CD4-positive, alpha-beta T cell treated with Interleukin-15 for 1 hour (primary cell): ENCODE results near the gene PTX3.

Experiments used
- DNase-seq: peaks from one replicate; pipeline ENCODE4 v3.0.0-alpha.2; 2020

PTX3 gene

GRCh38 chr3:157479464-157480243, 43.0 kb downstream of the PTX3 start:
- DNase-seq: no peak

DNA sequence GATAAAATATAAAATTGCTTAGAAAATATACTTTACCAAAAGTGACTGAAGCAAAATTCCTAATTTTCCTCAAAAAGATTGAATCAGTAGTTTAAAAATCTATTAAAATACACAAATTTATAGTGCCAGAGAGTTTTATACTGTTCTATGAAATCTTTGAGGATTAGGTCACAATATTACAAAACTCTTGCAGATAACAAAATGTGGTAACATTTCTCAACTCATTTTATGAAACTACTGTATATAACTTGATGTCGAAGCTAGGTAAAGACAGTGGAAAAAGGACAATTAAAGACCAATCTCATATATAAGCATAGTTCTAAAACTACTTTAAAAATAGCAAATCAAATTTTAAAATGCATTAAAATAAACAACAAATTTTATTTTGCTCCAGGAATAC, 50.7 kb downstream of the PTX3 start:
- DNase-seq: no peak

DNA sequence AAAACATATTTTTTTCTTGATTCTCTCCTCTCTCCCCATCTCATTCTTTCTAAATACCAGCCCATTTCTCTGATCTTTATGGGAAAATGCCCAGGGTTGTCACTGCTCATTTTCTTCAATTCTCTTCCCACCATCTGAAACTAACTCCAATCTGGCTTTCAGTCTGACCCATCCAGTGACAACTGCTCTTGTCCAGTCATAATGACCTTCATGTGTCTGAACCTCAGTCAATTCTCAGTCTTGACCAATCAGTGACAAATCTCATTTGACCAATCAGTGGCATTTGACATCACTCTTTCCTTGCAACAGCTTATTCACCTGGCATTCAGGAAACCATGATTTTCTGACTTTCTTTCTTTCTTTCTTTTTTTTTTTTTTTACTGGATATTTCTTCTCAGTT, 51.5 kb downstream of the PTX3 start:
- no peak for DNase-seq

GRCh38 chr3:157491136-157491535, 54.5 kb downstream of the PTX3 start:
- no peak for DNase-seq
